Stimulated activated CD8-positive, alpha-beta memory T cell treated with anti-CD3 and anti-CD28 coated beads, Interleukin-7, amount 100 ng/mL, for 4 hours (primary cell): ENCODE results near the gene ARHGDIB.

Experiments
- DNase-seq, 2 donors: peaks; one replicate each; pipeline ENCODE4 v3.0.0-alpha.2; 2020; ENCODE audit warnings: low read depth in 2 of 2

Gene ARHGDIB

GRCh38 chr12:14896521-14897169, 64.8 kb downstream of the ARHGDIB start:
- DNase-seq, result no peak

- no peak for DNase-seq
Measured at GRCh38 chr12:14893506-14894250, 67.7 kb downstream of the ARHGDIB start.

- DNase-seq, result no peak
Measured at GRCh38 chr12:14892726-14893505, 68.5 kb downstream of the ARHGDIB start.
